ENCODE results near the gene DTWD2.
"Not testable (repeated sequence)": the region's sequence is repeated elsewhere in the genome, so short reads cannot be mapped to it uniquely, and the experiment has no call there.

DTWD2 gene

DNA sequence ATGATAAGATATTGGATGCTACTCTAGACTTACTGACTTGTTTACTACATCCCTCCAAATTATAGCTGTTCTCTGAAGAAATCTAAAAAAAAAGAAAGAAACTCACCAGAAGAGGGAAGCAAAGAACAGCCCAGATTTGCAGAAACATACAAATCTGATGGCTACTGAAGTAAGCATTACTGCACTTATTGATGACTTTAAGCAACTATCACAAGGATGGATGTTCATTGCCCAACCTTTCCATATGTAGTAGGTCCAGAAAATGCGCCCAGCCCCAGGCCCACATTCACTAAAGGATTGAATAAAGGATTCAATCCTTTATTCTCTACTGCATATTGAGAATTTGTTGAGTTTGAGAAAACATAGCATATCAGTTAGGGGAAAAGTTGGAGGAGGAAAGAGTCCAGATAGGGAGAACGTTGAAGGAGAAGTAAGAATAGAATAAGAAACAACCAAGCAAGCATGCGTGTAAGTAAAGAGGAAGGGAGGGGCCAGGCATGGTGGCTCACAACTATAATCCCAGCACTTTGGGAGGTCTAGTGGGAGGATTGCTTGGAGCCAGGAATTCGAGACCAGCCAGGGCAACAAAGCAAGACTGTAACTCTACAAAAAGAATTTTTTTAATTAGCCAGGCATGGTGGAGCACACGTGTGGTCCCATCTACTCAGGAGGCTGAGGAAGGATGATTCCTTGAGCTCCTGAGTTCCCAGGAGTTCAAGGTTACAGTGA is 33.8 kb upstream of the DTWD2 start:
- Histone ChIP-seq H3K4me1 (ENCODE audit: control insufficient read depth, insufficient read depth, low read length, poor library complexity, severe bottlenecking) (no peaks in the 10 kb centered on the region), H3K36me3 (ENCODE audit: control insufficient read depth, insufficient read depth, low read length) (no peaks in the 10 kb centered on the region), H3K27ac (ENCODE audit: low read depth, low read length, severe bottlenecking) (no peak overlapping the region), H3K4me3 (ENCODE audit: extremely low read depth, insufficient read depth, low read length, poor library complexity, severe bottlenecking) (no peak overlapping the region), H3K9me3 (ENCODE audit: control insufficient read depth, low read length) (no peaks in the 10 kb centered on the region)
- WGBS, 2 experiments (ENCODE audit: insufficient coverage in 2 of 2): 55 to 66% methylated on average over 2 to 3 of the region's 5 CpGs

DNA sequence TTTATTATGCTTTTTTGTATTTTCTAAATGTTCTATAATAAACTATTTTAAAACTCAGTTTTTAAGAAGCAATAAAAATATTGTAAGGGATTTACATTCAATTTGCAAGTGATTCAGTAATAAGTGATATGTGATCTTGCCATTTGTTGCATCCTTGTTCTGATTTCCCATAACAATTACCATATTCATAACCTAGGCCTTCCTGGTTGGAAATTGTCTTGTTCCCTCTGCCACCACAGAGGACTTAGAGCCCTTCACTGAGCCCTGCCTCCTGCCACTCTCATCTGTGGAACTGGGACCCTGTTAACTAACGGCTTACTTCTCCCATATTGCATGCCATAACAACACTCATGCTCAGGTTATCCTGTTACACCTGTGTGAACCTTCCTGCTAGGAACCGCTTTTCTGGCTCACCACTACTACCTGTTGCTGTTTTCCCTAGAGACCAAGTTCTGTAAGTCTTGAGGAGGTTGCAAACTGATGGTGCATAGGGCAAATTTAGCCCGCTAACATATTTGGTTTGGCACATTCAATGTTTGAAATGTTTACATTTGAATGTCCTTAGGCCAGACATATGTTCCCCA is 32.9 kb upstream of the DTWD2 start:
- H3K27ac ChIP-seq (ENCODE audit: low read depth, low read length, severe bottlenecking): no peak overlapping the region
- H3K4me1 ChIP-seq (ENCODE audit: control insufficient read depth, insufficient read depth, low read length, poor library complexity, severe bottlenecking): no peaks in the 10 kb centered on the region
- 88 to 100% methylated on average over 2 of the region's 3 CpGs for WGBS, 2 experiments (ENCODE audit: insufficient coverage in 2 of 2)
- H3K4me3 ChIP-seq (ENCODE audit: extremely low read depth, insufficient read depth, low read length, poor library complexity, severe bottlenecking): no peak overlapping the region
- H3K9me3 ChIP-seq (ENCODE audit: control insufficient read depth, low read length): no peaks in the 10 kb centered on the region
- no peaks in the 10 kb centered on the region for H3K36me3 ChIP-seq (ENCODE audit: control insufficient read depth, insufficient read depth, low read length)

DNA sequence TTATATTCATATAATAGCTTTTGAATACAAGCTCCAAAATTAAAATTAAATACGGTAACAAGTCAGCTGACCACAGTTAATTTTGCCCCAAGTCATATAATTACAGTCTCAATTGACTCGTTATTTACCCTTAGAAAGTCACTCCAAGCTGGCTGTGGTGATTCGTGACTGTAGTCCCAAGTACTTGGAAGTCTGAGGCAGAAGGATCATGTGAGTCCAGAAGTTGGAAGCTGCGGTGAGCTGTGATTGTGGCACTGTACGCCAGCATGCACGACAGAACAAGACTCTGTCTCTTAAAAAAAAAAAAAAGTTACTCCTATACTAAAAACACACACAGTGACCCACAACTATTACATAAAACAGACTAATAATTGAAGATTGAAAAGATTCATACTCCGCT is 31.6 kb upstream of the DTWD2 start:
- Histone ChIP-seq H3K27ac (ENCODE audit: low read depth, low read length, severe bottlenecking) (no peak overlapping the region), H3K36me3 (ENCODE audit: control insufficient read depth, insufficient read depth, low read length) (no peaks in the 10 kb centered on the region), H3K9me3 (ENCODE audit: control insufficient read depth, low read length) (no peaks in the 10 kb centered on the region), H3K4me3 (ENCODE audit: extremely low read depth, insufficient read depth, low read length, poor library complexity, severe bottlenecking) (no peak overlapping the region), H3K4me1 (ENCODE audit: control insufficient read depth, insufficient read depth, low read length, poor library complexity, severe bottlenecking) (no peaks in the 10 kb centered on the region)
- 96 to 100% methylated on average over 1 to 4 of the region's 7 CpGs for WGBS, 2 experiments (ENCODE audit: insufficient coverage in 2 of 2)

DNA sequence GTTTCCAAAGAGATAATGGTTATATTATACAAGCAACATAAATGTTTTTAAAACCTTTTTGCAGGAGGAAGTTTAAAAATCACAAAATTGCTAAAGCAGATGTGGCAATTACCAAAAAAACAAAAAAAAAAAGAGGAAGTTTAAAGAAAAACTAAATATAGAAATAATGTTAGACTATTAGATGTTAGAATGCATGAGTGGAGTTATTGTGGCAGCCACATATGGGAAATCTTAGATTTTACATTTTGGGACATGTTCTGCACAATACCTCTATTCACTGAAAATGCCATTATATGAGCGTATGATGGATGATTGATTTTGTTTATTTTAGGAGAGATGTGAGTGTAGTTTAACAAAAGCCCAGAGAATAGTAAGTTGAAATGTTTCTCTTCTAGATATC is 31.2 kb upstream of the DTWD2 start:
- H3K36me3 ChIP-seq (ENCODE audit: control insufficient read depth, insufficient read depth, low read length): no peaks in the 10 kb centered on the region
- H3K4me3 ChIP-seq (ENCODE audit: extremely low read depth, insufficient read depth, low read length, poor library complexity, severe bottlenecking): no peak overlapping the region
- no peak overlapping the region for H3K27ac ChIP-seq (ENCODE audit: low read depth, low read length, severe bottlenecking)
- no peaks in the 10 kb centered on the region for H3K4me1 ChIP-seq (ENCODE audit: control insufficient read depth, insufficient read depth, low read length, poor library complexity, severe bottlenecking)
- no peaks in the 10 kb centered on the region for H3K9me3 ChIP-seq (ENCODE audit: control insufficient read depth, low read length)
- WGBS, 2 experiments (ENCODE audit: insufficient coverage in 2 of 2): no CpG with 5 or more reads among the region's 1 CpG

DNA sequence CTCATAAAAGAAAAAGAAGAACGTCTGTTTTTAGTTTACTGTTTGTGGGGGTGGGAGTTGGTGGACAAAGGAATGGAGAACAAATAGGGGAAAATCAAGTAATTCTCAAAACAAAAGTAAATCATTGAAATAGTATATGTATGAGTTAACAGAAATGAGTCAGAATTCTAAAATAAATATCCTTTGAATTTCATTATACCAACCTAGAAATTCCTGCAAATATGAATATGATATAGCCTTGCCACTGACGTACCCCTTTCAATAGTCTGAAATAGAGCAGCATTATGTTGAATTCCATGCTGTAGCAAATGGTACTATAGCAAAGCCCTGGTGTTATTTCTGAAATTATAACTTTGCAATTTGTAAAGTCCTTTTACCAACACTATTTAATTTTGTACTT is 29.6 kb upstream of the DTWD2 start:
- Histone ChIP-seq H3K4me1 (ENCODE audit: control insufficient read depth, insufficient read depth, low read length, poor library complexity, severe bottlenecking) (no peaks in the 10 kb centered on the region), H3K36me3 (ENCODE audit: control insufficient read depth, insufficient read depth, low read length) (no peaks in the 10 kb centered on the region), H3K9me3 (ENCODE audit: control insufficient read depth, low read length) (no peaks in the 10 kb centered on the region), H3K4me3 (ENCODE audit: extremely low read depth, insufficient read depth, low read length, poor library complexity, severe bottlenecking) (no peak overlapping the region), H3K27ac (ENCODE audit: low read depth, low read length, severe bottlenecking) (no peak overlapping the region)
- WGBS, 2 experiments (ENCODE audit: insufficient coverage in 2 of 2): no CpG with 5 or more reads among the region's 2 CpGs

DNA sequence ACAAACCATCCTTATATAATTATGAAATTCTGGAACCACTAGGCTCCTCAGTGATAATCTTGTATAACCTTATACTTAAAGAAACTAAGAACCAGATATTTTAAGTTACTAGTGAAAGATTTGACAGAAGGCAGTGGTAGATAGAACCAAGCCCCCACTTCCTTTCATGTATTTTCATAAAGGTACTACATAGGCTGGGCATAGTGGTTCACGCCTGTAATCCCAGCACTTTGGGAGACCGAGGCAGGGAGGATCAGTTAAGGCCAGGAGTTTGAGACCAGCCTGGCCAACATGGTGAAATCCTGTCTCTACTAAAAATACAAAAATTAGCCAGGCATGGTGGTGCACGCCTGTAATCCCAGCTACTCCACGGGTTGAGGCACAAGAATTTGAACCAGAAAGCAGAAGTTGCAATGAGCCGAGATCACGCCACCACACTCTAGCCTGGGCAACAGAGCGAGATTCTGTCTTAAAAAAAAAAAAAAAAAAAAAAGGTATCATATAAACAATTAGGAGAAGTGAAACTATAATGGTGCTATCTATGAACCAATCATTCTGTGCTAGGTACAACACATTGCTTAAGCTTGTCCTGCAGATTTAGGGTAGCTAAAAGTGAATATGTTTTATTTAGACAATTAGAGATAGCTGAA is 27.9 kb upstream of the DTWD2 start:
- Histone ChIP-seq H3K9me3 (ENCODE audit: control insufficient read depth, low read length) (no peaks in the 10 kb centered on the region), H3K4me1 (ENCODE audit: control insufficient read depth, insufficient read depth, low read length, poor library complexity, severe bottlenecking) (no peaks in the 10 kb centered on the region), H3K4me3 (ENCODE audit: extremely low read depth, insufficient read depth, low read length, poor library complexity, severe bottlenecking) (no peak overlapping the region), H3K36me3 (ENCODE audit: control insufficient read depth, insufficient read depth, low read length) (no peaks in the 10 kb centered on the region), H3K27ac (ENCODE audit: low read depth, low read length, severe bottlenecking) (no peak overlapping the region)
- 81 to 100% methylated on average over 3 to 5 of the region's 7 CpGs for WGBS, 2 experiments (ENCODE audit: insufficient coverage in 2 of 2)

DNA sequence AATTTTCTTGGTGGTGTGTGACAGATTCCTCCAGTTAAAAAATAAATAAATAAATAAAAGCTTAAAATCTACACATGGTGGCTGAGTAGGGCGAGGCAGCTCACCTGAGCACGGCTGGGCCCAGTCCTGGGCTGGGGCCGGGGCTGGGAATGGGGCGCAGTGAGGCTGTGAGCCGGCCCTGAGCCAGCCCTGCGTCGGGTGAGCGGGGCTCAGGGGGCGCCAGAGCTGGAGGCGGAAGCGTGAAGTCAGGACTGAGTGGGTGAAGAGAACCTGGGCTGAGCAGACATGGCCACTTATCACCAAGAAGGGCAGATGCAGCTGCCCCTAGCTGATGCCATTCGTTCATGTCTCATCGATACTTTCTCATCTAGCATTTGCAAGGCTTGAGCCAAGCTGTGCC is 22.8 kb upstream of the DTWD2 start:
- Histone ChIP-seq H3K27ac (ENCODE audit: low read depth, low read length, severe bottlenecking) (no peak overlapping the region), H3K36me3 (ENCODE audit: control insufficient read depth, insufficient read depth, low read length) (no peaks in the 10 kb centered on the region), H3K4me3 (ENCODE audit: extremely low read depth, insufficient read depth, low read length, poor library complexity, severe bottlenecking) (no peak overlapping the region), H3K4me1 (ENCODE audit: control insufficient read depth, insufficient read depth, low read length, poor library complexity, severe bottlenecking) (no peaks in the 10 kb centered on the region), H3K9me3 (ENCODE audit: control insufficient read depth, low read length) (no peaks in the 10 kb centered on the region)
- 88 to 93% methylated on average over 13 of the region's 13 CpGs for WGBS, 2 experiments (ENCODE audit: insufficient coverage in 2 of 2)

DNA sequence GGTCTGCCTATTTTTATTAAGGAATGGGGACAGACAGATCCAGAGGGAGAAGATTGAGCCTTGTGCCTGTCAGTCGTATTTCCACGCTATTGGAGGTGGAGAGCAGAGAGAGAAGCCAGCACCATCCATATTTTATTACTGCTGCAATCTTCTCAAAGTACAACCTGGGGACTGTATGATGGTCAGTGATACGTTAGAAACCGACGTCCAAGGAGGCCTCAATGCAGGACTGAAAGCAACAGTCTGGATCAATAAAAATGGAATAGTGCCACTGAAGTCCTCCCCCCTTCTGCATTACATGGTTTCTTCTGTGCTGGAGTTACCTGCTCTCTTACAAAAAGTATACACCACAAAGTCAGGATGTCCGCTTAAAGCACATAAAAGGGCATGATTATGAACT is 21.9 kb upstream of the DTWD2 start:
- H3K9me3 ChIP-seq (ENCODE audit: control insufficient read depth, low read length): no peaks in the 10 kb centered on the region
- WGBS, 2 experiments (ENCODE audit: insufficient coverage in 2 of 2): 89 to 94% methylated on average over 3 of the region's 6 CpGs
- H3K4me1 ChIP-seq (ENCODE audit: control insufficient read depth, insufficient read depth, low read length, poor library complexity, severe bottlenecking): no peaks in the 10 kb centered on the region
- no peak overlapping the region for H3K27ac ChIP-seq (ENCODE audit: low read depth, low read length, severe bottlenecking)
- H3K36me3 ChIP-seq (ENCODE audit: control insufficient read depth, insufficient read depth, low read length): no peaks in the 10 kb centered on the region
- no peak overlapping the region for H3K4me3 ChIP-seq (ENCODE audit: extremely low read depth, insufficient read depth, low read length, poor library complexity, severe bottlenecking)

DNA sequence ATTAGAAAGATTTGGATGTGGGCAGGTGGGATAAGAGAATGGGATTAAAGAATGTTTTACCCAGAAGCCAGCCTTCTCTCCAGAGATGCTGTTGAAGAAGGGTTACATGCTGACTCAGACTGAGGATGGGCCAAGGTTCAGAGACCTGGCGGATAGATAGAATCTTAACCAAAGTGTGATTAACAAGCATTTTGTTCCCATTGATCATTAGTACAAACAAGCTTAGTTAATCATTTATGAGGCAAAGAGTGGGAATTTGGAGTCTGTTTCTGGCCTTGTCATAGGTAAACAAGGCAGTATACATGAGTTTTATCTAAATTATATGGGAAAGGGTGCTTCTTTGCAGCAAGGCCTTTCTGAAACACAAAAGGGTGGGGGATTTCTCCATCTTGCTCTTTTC is 20.8 kb upstream of the DTWD2 start:
- 100% methylated on average over 1 of the region's 1 CpG; no CpG with 5 or more reads in 1 of the 2 experiments for WGBS, 2 experiments (ENCODE audit: insufficient coverage in 2 of 2)
- Histone ChIP-seq H3K36me3 (ENCODE audit: control insufficient read depth, insufficient read depth, low read length) (no peaks in the 10 kb centered on the region), H3K4me1 (ENCODE audit: control insufficient read depth, insufficient read depth, low read length, poor library complexity, severe bottlenecking) (no peaks in the 10 kb centered on the region), H3K9me3 (ENCODE audit: control insufficient read depth, low read length) (no peaks in the 10 kb centered on the region), H3K4me3 (ENCODE audit: extremely low read depth, insufficient read depth, low read length, poor library complexity, severe bottlenecking) (no peak overlapping the region), H3K27ac (ENCODE audit: low read depth, low read length, severe bottlenecking) (no peak overlapping the region)

DNA sequence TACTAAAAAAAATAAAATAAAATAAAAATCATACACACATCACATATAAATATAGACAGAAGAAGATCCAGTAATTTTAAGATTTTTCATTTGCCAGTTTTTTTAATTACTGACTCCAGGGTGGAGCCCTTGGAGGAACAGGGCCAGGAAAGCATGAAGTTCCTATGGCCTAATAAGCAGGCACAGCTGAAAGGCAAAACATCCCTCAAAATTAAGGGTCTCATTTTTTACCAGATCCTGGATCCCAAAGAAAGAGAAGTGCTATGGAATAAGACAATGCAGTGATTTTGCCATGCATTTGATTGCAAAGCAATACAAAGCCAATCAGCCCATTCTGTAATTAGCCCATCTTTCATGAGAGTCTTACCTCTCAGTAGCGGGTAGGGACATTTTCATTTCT is 11.3 kb upstream of the DTWD2 start:
- WGBS, 2 experiments (ENCODE audit: insufficient coverage in 2 of 2): 100% methylated on average over 1 of the region's 1 CpG; no CpG with 5 or more reads in 1 of the 2 experiments
- H3K9me3 ChIP-seq (ENCODE audit: control insufficient read depth, low read length): peaks cover 40% of the 10 kb centered on the region
- no peaks in the 10 kb centered on the region for H3K4me1 ChIP-seq (ENCODE audit: control insufficient read depth, insufficient read depth, low read length, poor library complexity, severe bottlenecking)
- H3K36me3 ChIP-seq (ENCODE audit: control insufficient read depth, insufficient read depth, low read length): no peaks in the 10 kb centered on the region
- no peak overlapping the region for H3K27ac ChIP-seq (ENCODE audit: low read depth, low read length, severe bottlenecking)
- H3K4me3 ChIP-seq (ENCODE audit: extremely low read depth, insufficient read depth, low read length, poor library complexity, severe bottlenecking): no peak overlapping the region

DNA sequence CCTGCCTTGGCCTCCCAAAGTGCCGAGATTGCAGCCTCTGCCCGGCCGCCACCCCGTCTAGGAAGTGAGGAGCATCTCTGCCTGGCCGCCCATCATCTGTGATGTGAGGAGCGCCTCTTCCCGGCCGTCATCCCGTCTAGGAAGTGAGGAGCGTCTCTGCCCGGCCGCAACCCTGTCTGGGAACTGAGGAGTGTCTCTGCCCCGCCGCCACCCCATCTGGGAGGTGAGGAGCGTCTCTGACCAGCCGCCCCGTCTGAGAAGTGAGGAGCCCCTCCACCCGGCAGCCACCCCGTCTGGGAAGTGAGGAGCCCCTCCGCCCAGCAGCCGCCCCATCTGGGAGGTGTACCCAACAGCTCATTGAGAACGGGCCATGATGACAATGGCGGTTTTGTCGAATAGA is 10.5 kb upstream of the DTWD2 start:
- H3K4me1 ChIP-seq (ENCODE audit: control insufficient read depth, insufficient read depth, low read length, poor library complexity, severe bottlenecking); H3K4me3 ChIP-seq (ENCODE audit: extremely low read depth, insufficient read depth, low read length, poor library complexity, severe bottlenecking); H3K27ac ChIP-seq (ENCODE audit: low read depth, low read length, severe bottlenecking); H3K36me3 ChIP-seq (ENCODE audit: control insufficient read depth, insufficient read depth, low read length): not testable (repeated sequence)
- H3K9me3 ChIP-seq (ENCODE audit: control insufficient read depth, low read length): peaks cover 41% of the 10 kb centered on the region
- WGBS, 2 experiments (ENCODE audit: insufficient coverage in 2 of 2): 85 to 93% methylated on average over 8 to 17 of the region's 24 CpGs

All from mesodermal cell (in vitro differentiated cells).